ENCODE measurements around the gene NFATC1. TPM values are rescaled to one million over a fixed set of nuclear protein-coding genes. Genes with fewer than 3 reads are reported as not detected.

NFATC1 gene
- total RNA-seq, 1 donor from 2014 or later: 6.1 TPM

- peaks cover 3% of the 10 kb centered on the region for H3K27me3 Mint-ChIP-seq
- H3K9me3 Mint-ChIP-seq: peaks cover 3% of the 10 kb centered on the region
Measured at GRCh38 chr18:79410731-79411613, 15.2 kb downstream of the NFATC1 start.

GRCh38 chr18:79411614-79412526 lies 16.1 kb downstream of the NFATC1 start:
- TF ChIP-seq CTCF (conservative IDR thresholded peaks at IDR 0.05): no peak
- Mint-ChIP-seq H3K9me3 (no peaks in the 10 kb centered on the region), H3K36me3 (no peaks in the 10 kb centered on the region), H3K27me3 (no peaks in the 10 kb centered on the region), H3K4me3 (no peak overlapping the region), H3K27ac (no peak overlapping the region), H3K4me1 (ENCODE audit: unreplicated experiment) (peaks cover 5% of the 10 kb centered on the region)
- no peak for DNase-seq (ENCODE audit: extremely low spot score, unreplicated experiment)

More at GRCh38 chr18:79410731-79411613, 15.2 kb downstream of the NFATC1 start:
- H3K36me3 Mint-ChIP-seq: peaks cover 4% of the 10 kb centered on the region
- H3K4me1 Mint-ChIP-seq (ENCODE audit: unreplicated experiment): peaks cover 10% of the 10 kb centered on the region
- TF ChIP-seq CTCF (conservative IDR thresholded peaks at IDR 0.05): no peak
- H3K4me3 Mint-ChIP-seq: no peak overlapping the region
- no peak overlapping the region for H3K27ac Mint-ChIP-seq
- no peak for DNase-seq (ENCODE audit: extremely low spot score, unreplicated experiment)

GRCh38 chr18:79413025-79413424 lies 17.3 kb downstream of the NFATC1 start:
- H3K27ac Mint-ChIP-seq: no peak overlapping the region
- H3K27me3 Mint-ChIP-seq: no peaks in the 10 kb centered on the region
- no peaks in the 10 kb centered on the region for H3K36me3 Mint-ChIP-seq
- no peak for TF ChIP-seq CTCF (conservative IDR thresholded peaks at IDR 0.05)
- no peak for DNase-seq (ENCODE audit: extremely low spot score, unreplicated experiment)
- no peaks in the 10 kb centered on the region for H3K9me3 Mint-ChIP-seq
- H3K4me3 Mint-ChIP-seq: no peak overlapping the region
- peaks cover under 1% of the 10 kb centered on the region for H3K4me1 Mint-ChIP-seq (ENCODE audit: unreplicated experiment)

GRCh38 chr18:79413426-79413825 lies 17.7 kb downstream of the NFATC1 start:
- Mint-ChIP-seq H3K27me3 (no peaks in the 10 kb centered on the region), H3K36me3 (no peaks in the 10 kb centered on the region), H3K4me3 (no peak overlapping the region), H3K27ac (no peak overlapping the region), H3K4me1 (ENCODE audit: unreplicated experiment) (no peaks in the 10 kb centered on the region), H3K9me3 (no peaks in the 10 kb centered on the region)
- DNase-seq (ENCODE audit: extremely low spot score, unreplicated experiment): no peak
- TF ChIP-seq CTCF (conservative IDR thresholded peaks at IDR 0.05): no peak

- H3K36me3 Mint-ChIP-seq: no peaks in the 10 kb centered on the region
- H3K27me3 Mint-ChIP-seq: no peaks in the 10 kb centered on the region
- no peak for DNase-seq (ENCODE audit: extremely low spot score, unreplicated experiment)
- H3K4me1 Mint-ChIP-seq (ENCODE audit: unreplicated experiment): no peaks in the 10 kb centered on the region
- no peak overlapping the region for H3K4me3 Mint-ChIP-seq
- no peak overlapping the region for H3K27ac Mint-ChIP-seq
- TF ChIP-seq CTCF (conservative IDR thresholded peaks at IDR 0.05): no peak
- no peaks in the 10 kb centered on the region for H3K9me3 Mint-ChIP-seq
Measured at GRCh38 chr18:79413901-79414300, 18.2 kb downstream of the NFATC1 start.

Data from type B pancreatic cell (in vitro differentiated cells).